CD4-positive, alpha-beta T cell treated with Interleukin-2 at 100 ng/mL for 4 hours (primary cell): ENCODE measurements around the gene KIF22.
"Not testable (repeated sequence)": the region's sequence is repeated elsewhere in the genome, so short reads cannot be mapped to it uniquely, and the experiment has no call there.

Experiments used
- DNase-seq: peaks from one replicate; pipeline ENCODE4 v3.0.0-alpha.2; 2020; ENCODE audit warnings: low spot score

The KIF22 gene

DNA sequence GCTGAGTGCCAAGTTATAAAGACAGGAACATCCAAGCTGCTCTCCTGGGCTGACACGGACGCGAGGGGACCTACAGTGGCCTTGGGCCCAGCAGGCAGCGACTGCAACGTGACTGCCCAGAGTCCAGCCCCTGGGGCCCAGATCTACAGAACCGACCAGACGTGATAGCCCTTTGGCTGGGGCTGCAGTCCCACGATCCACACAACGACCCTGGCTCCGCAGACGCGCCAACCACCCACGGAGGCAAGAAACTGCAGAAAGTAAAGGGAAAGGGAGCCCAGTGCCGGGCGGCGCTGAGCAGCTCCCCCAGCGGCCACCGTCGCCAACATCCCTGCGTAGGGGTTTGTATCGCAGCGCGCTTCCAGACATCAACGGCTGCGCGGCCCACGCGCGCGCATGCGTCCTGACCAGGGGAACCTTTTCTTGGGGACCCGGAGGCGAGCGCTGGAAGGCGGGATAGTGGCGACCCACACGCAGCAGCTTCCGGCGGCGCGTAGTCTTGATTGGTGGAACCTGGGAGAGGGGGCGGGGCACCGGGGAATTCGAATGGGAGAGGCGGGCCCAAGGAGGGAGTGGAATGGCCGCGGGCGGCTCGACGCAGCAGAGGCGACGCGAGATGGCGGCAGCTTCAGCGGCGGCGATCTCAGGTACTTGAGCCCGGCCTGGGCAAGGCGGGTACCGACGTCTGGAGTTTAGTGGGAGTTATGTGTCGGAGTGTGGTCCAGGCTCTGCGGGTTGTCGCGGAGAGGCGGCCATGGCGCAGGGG, at the start of gene KIF22:
KIF22 (plus strand) TSS at position 569 of the 766 bp plus-strand sequence; CDS start at position 578, 9 bp downstream.
- DNase-seq = peak; percentile 100

DNA sequence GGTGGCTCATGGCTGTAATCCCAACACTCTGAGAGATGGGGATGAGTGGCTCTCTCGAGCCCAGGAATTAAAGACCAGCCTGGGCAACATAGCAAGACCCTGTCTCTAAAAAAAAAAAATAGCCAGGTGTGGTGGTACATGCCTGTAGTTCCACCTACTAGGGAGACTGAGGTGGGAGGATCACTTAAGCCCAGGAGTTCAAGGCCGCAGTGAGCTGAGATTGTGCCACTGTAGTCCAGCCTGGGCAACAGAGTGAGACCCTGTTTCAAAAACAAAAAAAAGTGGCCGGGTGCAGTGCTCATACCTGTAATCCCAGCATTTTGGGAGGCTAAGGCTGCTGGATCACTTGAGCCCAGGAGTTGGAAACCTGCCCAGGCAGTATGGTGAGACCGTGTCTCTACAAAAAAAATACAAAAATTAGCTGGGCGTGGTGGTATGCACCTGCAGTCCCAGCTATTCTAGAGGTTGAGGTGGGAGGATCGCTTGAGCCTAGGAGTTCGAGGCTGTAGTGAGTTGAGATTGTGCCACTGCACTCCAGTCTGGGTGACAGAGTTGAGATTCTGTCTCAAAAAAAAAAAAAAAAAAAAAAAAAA, 47.8 kb upstream of the KIF22 start:
- no peak for DNase-seq

DNA sequence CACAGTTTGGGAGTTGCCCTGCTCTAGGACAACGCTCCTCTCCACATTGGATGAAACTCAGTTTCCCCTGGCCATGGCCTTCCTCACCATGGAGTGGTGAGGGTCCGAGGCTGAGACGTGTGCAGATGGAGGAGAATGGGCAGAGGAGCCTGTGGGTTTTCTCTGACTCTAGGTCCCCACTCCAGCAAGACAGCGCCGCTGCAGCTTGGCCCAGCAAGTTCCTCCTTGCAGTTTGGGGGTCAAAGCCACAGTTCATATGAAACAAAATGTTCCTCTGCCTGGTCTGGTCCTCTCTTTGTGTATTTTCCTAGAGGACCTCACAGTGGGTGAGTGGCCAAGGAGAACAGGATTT, 47.1 kb upstream of the KIF22 start:
- no peak for DNase-seq

DNA sequence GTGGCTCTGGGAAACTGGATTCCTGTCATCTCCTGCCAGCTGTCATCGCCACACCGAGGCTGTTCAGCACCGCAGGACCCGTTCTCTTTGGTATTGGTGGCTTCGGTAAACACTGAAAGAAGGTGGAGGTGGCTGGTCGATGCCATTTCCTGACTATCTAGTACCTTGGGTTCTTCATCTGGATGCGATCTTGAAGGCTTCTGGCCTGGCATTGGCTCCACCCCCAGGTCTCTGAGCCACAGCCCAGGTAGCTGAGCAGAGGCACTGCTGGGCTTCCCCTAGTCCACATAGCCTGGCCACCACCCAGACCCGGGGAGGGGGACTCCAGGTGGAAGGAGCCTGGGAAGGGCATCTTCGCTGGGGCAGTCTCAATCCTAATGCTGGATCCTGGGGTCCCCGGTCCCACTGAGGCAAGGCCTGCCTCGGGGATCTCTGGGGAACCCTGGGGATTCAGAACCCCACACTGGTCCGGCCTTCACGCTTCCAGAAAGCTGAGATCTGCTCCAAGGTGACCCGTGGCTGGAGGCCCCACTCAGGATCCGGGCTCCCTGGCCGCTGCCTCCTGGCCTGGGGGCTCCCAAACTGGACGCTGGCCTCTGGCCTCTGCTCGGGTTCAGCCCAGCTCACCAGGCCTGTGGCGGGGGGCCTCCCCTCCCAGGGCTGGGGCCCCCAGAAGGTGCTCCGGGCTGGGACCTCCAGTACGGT, 46.6 kb upstream of the KIF22 start:
- DNase-seq = peak; percentile 61

DNA sequence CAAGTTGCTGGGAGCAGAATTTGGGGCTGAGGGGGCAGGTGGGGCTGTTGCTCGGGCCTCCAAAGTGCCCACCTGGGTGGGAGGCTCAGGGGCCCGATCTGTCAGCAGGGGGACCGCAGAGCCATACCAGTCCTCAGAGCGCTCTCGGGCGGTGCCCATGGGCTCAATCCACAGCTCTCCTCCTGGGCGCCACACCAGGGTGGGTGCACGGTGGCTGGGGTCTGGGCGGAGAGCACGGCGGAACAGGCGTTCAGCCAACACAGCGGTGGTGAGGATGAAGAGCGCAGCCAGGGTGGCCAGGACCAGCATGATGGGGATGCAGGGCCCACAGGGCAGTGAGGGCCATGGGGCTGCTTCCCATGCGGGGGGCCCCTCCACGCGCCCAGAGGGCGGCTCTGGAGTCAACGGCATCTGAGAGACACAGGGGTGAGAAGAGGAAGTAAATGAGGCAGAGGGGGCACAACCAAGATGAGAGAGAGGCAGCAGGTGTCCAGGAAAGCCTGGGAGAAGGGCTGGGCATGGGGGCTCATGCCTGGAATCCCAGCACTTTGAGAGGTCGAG, 45.9 kb upstream of the KIF22 start:
- DNase-seq = peak; percentile 7

DNA sequence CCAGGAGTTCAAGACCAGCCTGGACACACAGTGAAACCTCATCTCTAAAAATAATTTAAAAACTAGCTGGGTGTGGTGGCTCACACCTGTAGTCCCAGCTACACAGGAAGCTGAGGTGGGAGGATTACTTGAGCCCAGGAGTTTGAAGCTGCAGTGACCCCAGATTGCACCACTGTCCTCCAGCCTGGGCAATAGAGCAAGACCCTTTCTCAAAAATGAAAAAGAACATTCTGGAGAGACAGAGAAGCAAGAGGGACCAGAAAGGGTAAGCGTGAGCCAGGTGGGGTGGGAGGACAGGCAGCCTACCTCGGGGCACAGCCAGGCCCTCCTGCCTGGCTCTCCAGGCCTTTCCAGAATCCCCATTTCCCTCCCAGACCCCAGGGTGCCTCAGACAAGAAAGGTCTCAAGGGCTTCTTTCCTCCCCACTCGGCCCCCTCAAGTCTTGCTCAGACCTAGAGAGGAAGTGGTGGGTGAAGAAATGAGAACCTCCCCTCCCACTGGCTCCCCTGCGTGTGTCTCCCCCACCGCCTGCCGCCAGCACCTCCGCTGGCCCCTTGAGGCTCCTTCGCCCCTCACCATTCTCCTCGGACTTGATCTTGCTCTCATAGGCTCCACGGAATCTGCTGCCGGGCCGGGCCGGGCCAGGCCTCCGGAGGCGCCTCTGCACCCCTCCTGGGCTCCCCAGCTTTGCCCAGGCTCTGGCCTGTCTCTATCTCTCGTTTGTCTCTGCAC, 45.3 kb upstream of the KIF22 start:
- peak; percentile 67 for DNase-seq

DNA sequence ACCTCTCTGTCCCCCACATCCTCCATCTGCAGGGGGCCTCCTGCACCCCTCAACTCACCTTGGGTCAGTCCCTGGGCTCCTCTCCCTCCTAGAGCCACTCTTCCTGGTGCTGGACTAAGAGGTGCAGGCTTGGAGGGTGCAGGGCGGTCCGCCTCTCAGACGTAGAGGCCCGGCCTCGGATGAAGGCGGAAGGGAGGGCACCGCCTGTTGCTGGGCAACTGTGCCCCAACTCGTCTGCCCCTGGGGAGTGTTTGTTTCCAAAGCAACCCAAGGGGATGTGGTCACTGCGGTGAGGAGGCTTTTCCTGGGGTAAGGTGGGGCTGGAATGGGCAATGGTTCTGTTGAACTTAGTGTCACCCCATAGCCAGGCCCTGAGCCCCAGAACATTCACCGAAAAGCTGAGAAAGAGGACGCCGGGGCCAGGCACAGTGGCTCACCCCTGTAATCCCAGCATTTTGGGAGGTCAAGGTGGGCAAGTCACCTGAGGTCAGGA, 44.7 kb upstream of the KIF22 start, which contains the start of gene C16orf54:
C16orf54 (minus strand) TSS at position 138 of the 493 bp plus-strand sequence. CDS start 1,039 bp downstream, outside the sequence.
- DNase-seq = peak; percentile 97

DNA sequence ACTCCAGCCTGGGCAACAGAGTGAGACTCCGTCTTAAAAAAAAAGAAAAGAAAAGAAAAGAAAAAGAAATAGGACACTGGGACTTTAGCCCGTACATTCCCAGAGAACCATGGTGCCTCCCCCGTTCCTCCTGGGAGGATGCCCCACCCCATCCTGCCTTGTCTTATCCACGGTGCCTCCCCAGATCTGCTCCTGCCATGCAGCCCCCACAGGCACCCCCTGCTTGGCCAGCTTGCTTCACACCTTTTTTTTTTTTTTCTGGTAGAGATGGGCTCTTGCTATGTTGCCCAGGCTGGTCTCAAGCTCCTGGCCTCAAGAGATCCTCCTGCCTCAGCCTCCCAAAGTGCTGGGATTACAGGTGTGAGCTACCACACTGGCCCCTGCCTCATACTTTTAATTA, 44.0 kb upstream of the KIF22 start:
- DNase-seq = not testable (repeated sequence)

DNA sequence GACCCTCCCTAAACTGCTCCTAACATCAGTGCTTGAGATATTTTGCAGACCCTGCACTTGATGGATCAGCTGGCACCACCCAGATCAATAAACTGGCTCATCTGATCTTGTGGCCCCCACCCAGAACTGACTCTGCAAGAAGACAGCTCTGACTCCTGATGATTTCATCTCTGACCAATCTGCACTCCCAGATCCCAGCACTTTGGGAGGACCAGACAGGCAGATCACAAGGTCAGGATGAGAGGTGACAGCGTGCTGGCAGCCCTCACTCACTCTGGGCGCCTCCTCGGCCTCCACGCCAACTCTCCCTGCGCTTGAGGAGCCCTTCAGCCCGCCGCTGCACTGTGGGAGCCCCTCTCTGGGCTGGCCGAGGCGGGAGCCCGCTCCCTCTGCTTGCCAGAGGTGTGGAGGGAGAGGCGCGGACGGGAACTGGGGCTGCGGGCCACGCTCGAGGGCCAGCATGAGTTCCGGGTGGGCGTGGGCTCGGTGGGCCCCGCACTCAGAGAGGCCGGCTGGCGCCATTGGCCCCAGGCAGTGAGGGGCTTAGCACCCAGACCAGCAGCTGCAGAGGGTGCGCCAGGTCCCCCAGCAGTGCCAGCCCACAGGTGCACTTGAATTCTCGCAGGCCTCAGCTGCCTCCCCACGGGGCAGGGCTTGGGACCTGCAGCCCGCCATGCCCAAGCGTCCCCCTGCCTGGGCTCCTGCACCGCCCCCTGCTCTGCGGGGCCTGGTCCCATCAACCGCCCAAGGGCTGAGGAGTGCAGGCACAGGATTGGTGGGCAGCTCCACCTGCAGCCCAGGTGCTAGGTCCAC, 42.4 kb upstream of the KIF22 start:
- DNase-seq = no peak

DNA sequence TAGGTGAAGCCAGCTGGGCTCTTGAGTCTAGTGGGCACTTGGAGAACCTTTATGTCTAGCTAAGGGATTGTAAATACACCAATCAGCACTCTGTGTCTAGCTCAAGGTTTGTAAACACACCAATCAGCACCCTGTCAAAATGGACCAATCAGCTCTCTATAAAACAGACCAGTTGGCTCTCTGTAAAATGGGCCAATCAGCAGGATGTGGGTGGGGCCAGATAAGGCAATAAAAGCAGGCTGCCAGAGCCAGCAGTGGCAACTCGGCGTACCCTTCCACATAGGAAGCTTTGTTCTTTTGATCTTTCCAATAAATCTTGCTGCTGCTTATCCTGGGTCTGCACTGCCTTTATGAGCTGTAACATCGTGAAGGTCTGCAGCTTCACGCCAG, 41.8 kb upstream of the KIF22 start:
- DNase-seq = not testable (repeated sequence)

DNA sequence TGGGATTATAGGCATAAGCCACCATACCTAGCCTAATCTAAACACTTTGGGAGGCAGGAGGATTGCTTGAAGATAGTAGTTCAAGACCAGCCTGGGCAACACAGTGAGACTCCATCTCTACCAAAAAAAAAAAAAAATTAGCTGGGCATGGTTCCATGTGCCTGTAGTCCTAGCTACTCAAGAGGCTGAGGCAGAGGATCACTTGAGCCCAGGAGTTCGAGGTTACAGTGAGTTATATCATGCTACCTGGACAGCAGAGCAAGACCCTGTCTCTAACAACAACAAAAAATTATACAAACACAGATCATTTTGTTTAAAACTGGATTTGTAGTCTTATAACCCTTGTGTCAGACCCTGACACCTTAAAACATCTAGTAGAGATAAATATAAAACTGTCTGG, 37.0 kb upstream of the KIF22 start:
- DNase-seq = no peak

DNA sequence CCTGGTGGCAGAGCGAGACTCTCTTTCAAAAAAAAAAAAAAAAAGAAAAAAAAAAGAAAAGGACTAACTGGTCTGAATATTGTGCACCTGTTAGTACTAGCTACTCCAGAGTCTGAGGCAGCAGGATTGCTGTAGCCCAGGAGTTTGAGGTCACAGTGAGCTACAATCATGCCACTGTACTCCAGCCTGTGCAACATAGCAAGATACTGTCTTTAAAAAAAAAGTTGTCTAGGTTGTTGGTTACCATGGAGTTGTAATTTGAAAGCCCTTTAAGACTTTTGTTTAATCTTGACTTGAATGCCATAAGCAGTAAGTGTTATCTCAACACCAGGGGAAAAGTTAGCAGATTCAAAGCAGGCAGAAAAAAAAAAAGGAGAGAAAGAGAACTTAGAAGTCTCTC, 33.9 kb upstream of the KIF22 start:
- no peak for DNase-seq

DNA sequence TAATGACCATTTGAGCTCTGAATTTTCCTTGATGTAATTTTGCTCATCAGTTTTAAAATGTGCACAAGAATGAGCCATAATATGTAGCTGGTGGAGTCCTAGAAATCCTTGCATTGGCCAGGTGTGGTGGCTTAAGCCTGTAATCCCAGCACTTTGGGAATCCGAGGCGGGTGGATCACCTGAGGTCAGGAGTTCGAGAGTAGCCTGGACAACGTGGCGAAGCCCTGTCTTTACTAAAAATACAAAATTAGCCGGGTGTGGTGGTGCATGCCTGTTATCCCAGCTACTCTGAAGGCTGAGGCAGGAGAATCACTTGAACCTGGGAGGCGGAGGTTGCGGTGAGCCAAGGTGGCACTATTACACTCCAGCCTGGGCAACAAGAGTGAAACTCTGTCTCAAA, 33.5 kb upstream of the KIF22 start:
- DNase-seq = not testable (repeated sequence)

DNA sequence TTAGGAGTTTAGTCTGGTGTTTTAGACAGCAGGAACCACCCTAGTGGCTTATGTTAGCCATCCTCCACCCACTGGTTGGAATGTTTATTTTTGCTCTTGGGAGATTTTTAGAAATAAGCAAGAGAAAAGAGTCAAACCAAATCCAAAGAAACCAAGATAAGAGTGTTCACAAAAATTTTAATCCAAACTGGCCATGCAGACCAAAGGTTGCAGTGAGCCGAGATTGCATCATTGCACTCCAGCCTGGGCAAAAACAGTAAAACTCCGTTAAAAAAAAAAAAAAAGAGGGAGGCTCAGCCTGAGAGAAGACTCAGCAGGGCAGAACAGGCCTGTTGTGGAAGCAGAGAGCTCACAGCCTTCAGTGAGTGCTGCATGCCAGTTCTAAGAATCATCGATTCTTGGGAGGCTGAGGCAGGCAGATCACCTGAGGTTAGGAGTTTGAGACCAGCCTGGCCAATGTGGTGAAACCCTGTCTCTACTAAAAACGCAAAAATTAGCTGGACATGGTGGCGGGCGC, 32.5 kb upstream of the KIF22 start:
- DNase-seq = no peak

DNA sequence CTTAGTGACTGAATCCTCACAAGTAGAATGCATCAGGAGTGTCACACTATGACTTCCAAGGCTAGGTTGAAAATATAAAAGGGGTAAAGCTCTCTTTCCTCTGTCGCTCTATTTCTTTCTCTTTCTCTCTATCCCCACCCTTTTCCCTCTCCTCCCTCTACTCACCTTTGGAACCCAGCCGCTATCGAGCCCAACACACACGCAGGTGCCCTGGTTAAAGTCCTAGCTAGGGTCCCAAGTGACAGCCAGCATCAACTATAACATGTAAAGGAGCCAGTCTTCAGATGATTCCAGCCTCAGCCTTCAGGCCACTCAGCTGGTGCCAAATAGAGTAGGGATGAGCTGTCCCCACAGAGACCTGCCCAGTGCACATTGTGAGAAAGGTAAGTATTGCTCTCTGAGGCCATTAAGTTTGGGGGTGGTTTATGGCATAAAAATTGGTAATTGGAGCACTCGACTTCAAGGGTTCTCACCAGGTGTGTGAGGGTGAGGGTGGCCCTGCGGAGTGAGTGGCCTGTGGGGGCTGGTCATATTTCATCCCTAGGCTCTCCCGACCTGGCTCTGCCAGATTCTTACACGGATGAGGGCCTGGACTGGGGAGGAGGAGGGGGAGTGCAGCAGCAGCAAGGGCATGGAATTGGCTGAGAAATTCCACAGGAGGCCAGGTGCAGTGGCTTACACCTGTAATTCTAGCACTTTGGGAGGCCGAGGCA, 29.8 kb upstream of the KIF22 start:
- no peak for DNase-seq

DNA sequence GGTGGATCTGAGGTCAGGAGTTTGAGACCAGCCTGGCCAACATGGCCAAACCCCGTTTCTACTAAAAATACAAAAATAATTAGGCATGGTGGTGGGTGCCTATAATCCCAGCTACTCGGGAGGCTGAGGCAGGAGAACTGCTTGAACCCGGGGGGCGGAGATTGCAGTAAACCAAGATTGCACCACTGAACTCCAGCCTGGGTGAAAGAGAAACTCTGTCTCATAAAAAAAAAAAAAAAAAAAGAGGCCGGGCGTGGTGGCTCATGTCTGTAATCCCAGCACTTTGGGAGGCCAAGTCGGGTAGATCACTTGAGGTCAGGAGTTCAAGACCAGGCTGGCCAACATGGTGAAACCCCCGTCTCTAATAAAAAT, 29.3 kb upstream of the KIF22 start:
- DNase-seq = not testable (repeated sequence)

DNA sequence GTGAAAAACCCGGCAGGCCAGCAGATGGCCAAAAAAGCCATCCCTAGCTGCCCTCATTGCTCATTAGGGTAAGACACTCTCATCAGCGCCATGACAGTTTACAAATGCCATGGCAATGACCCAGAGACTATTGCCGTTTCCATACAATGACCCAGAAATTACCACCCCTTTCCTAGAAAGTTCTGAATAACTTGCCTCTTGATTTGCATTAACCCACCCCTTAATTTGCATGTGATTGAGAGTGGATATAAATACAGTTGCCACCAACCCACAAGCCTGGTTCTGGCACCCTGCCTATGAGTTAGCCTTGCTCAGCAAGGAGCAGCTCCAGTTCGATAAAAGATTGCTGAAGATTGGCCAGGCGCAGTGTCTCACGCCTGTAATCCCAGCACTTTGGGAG, 28.7 kb upstream of the KIF22 start:
- no peak for DNase-seq

DNA sequence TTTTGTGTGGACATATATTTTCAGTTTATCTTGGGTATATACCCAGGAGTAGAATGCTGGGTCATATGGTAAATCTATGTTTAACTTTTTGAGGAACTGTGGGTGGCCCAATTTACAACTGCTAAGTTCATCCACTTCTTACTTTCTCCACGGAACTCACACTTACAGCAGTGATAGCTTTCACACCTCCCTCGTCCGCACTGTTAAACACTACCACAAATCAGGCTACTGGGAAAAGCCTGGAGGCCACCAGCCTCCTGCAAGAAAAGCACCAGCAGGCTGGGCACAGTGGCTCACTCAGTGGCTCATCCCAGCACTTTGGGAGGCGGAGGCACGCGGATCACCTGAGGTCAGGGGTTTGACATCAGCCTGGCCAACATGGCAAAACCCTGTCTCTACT, 27.2 kb upstream of the KIF22 start:
- no peak for DNase-seq

DNA sequence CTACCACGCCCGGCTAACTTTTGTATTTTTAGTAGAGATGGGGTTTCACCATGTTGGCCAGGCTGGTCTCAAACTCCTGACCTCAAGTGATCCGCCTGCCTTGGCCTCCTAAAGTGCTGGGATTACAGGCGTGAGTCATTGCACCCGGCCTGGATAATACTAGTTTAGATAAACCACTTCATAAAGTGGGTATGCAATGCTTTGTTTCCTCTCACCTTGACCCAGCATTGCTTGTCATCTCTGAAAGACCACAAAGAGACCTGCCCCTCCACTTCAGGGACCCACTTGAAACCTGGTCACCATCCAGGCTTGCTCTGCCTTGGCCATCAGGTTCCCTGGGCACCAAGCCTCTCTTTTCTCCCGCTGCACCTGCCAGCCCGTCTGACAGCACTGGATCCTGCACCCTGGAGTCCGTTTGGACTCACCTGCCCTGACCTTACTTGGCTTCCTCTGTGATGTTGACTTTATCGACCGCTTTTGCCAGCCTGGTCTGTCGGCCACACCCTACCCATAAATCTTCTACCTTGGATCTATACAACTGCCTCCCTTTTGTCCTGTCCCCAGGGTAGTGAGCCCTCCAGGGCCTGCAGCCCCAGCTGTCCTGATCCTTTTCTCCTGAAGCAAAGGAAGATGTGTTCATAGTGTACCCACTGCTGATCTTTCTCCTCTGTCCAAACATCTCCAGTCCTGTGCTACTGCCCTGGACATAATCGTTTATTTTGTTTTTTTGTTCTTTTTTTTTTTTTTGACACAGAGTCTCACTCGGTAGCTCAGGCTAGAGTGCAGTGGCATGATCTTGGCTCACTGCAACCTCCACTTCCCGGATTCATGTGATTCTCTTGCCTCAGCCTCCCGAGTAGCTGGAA, 25.2 kb upstream of the KIF22 start:
- no peak for DNase-seq
